Pancreas (tissue), 10 donors: ENCODE measurements around the gene ZBTB1. TPM values are rescaled to one million over a fixed set of nuclear protein-coding genes. Genes with fewer than 3 reads are reported as not detected.

Source experiments
- ATAC-seq, 4 donors: fragments of 200-7000 bp; cut with Tn5 transposase; one replicate each; pipeline versions ENCODE4 v1.8.0 to v1.9.1; 2020; ENCODE audit warnings: mild to moderate bottlenecking in 4 of 4, moderate library complexity in 4 of 4
- DNase-seq, 6 donors: peaks; one replicate each; pipeline ENCODE4 v3.0.0-alpha.2; 2020
- FAIRE-seq: peaks from 2 replicates; lab custom pipeline; 2012; peaks lifted over from hg19 to GRCh38; lab: Jason Lieb, UNC
- H3K27ac ChIP-seq, 4 donors: fragments of 200-600 bp; sonication (generic); 1 replicate in 3 of 4; 2 replicates in 1 of 4; pipeline versions ENCODE4 v1.5.0 to v1.8.0; 2020
- H3K27me3 ChIP-seq, 4 donors: fragments of 200-600 bp; one replicate each; pipeline ENCODE4 v1.8.0; 2021
- H3K36me3 ChIP-seq, 3 donors: fragments of 200-600 bp; sonication (generic) in 1 of 3; one replicate each; pipeline versions ENCODE4 v1.5.0 to v1.8.0; 2020 to 2021
- H3K4me1 ChIP-seq, 3 donors: fragments of 200-600 bp; one replicate each; pipeline ENCODE4 v1.8.0; 2021
- H3K4me3 ChIP-seq, 4 donors: fragments of 200-600 bp; sonication (generic) in 2 of 4; one replicate each; pipeline versions ENCODE4 v1.5.0 to v1.8.0; 2020 to 2021
- H3K9me3 ChIP-seq, 4 donors: fragments of 200-600 bp; one replicate each; pipeline ENCODE4 v1.8.0; 2021
- WGBS, 2 donors: extraction: QIAGEN DNeasy Blood & Tissue Kit; methylation state at CpG; one replicate each; pipeline ENCODE4 v1.1.7; 2013; 5-methylcytosine and 5-hydroxymethylcytosine counted together
- intact Hi-C, 3 donors: fragments of 100-400 bp; cut with DNase I; formaldehyde crosslinking; loops; one replicate each; pipeline versions ENCODE4 v1.11.1 to v1.14.2; 2022
- polyA plus RNA-seq, 2 donors: library from polyadenylated mRNA; stranded (reverse); fragments of 200-250 nt; gene quantifications; one replicate each; pipeline ENCODE4 v1.2.3, GENCODE V29; 2013
- total RNA-seq, 6 donors: library from RNA; stranded (reverse); fragmentation: NEBNext Ultra II Directional in 4 of 6; extraction: Animal tissue kit (Norgen Biotek cat#: 25700) in 4 of 6; gene quantifications; one replicate each; pipeline versions ENCODE4 v1.2.1 to v1.2.4, GENCODE V29; 2021 to 2023
- TF ChIP-seq, protein P1 (sequence below), 4 donors: fragments of 200-600 bp; sonication (generic) in 3 of 4; IDR thresholded peaks; one replicate each; pipeline versions ENCODE4 v1.5.0 to v1.8.0; 2021; ENCODE audit warnings: antibody characterized with exemption in 4 of 4
- donor health status: healthy with polysubstance abuse.
- donor health status: DM: no; HTN: no; CAD: no; lungs with moderate emphysema.
- donor health status: DM: no; HTN: no; CAD: no.
- donor health status: control.
- donor health status: control.
- donor health status: Bipolar disorder and iron deficiency.
- donor health status: DM: yes; HTN: yes; CAD: no.
- donor health status: DM: no; HTN: no; CAD: no.
- donor health status: DM: no; HTN: no; CAD: no.
- donor health status: DM: yes; HTN: yes; CAD: no.

Gene ZBTB1
- total and polyA plus RNA-seq, 8 donors: 8.7 to 24.3 (median 11.9) TPM

DNA sequence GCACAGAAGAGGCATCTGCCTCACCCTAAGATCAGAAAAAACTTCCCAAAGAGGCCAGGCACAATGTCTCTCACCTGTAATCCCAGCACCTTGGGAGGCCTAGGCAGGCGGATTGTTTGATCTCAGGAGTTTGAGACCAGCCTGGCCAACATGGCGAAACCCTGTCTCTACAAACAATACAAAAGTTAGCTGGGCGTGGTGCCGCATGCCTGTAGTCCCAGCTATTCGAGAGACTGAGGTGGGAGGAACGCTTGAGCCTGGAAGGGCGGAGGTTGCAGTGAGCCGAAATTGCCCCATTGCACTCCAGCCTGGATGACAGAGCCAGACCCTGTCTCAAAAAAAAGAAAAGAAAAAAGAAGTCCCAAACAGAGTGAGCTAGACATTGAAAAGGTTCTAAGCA is 4.5 kb downstream of the ZBTB1 start:
- Histone ChIP-seq H3K4me3 (no peak overlapping the region), H3K9me3 (no peaks in the 10 kb centered on the region), H3K4me1 (peaks cover 3 to 42% (median 13%) of the 10 kb centered on the region in 3 donors), H3K27me3 (no peaks in the 10 kb centered on the region), H3K27ac (no peak overlapping the region), H3K36me3 (no peaks in the 10 kb centered on the region)
- TF ChIP-seq, protein P1, sequence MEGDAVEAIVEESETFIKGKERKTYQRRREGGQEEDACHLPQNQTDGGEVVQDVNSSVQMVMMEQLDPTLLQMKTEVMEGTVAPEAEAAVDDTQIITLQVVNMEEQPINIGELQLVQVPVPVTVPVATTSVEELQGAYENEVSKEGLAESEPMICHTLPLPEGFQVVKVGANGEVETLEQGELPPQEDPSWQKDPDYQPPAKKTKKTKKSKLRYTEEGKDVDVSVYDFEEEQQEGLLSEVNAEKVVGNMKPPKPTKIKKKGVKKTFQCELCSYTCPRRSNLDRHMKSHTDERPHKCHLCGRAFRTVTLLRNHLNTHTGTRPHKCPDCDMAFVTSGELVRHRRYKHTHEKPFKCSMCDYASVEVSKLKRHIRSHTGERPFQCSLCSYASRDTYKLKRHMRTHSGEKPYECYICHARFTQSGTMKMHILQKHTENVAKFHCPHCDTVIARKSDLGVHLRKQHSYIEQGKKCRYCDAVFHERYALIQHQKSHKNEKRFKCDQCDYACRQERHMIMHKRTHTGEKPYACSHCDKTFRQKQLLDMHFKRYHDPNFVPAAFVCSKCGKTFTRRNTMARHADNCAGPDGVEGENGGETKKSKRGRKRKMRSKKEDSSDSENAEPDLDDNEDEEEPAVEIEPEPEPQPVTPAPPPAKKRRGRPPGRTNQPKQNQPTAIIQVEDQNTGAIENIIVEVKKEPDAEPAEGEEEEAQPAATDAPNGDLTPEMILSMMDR (IDR thresholded peaks at IDR 0.05): no peak
- DNase-seq (no peak), FAIRE-seq (no peak), ATAC-seq (no peak)
- intact Hi-C loops: no loop called here
- WGBS, 2 donors: 91 to 92% methylated on average over 8 of the region's 8 CpGs

DNA sequence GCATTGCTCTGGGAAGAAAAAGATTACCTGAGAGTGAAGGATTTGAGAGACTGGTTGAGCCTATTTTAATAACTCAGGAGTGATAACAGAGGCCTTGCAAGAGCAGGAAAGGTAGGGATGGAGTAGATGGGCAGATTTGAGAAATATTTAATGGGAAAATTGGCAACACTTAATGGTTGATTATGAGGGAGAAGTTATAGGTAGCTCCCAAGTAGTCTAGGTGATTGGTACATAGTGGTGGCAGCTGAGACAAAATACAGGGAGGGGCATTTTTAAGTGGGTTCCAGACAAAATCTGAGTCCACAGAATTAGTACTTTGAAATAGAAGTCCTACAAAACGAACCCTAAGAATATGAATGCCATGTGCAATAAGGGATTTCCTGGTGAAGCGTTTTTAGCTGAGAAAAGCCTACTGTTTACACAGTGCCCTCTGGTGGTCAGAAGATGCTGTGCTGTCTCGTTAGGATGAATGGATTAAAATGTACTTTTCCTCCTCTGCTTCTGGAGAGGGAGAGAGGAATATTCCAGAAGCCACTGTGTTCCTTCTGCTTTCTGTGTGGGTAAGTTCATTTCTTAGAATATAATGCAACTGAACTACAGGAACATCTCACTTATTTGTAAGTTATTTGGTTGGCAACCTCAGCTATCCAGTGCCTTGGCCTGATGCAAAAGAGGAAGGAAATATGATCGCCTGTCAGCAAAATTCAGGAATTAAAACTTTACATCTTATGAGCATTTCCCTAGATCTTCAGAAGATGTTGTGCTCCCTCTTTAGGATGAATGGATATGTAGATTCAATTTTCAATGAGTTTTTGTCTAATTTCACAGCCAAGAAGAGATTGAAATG is 6.5 kb downstream of the ZBTB1 start:
- peak overlapping the region in 2 of 4 donors; percentile 23 to 29 for H3K27ac ChIP-seq
- FAIRE-seq (no peak), DNase-seq (peak in 4 of 6 donors; percentile 34 to 70 (median 48)), ATAC-seq (peak; percentile 65 to 91 (median 86))
- intact Hi-C loops: no loop called here
- H3K36me3 ChIP-seq: no peaks in the 10 kb centered on the region
- no peaks in the 10 kb centered on the region for H3K27me3 ChIP-seq
- no peaks in the 10 kb centered on the region for H3K9me3 ChIP-seq
- peaks cover 3 to 40% (median 13%) of the 10 kb centered on the region in 3 donors for H3K4me1 ChIP-seq
- TF ChIP-seq, protein P1 (IDR thresholded peaks at IDR 0.05): peak; percentile 87 to 91 (median 89)
- 22% methylated on average over 4 of the region's 4 CpGs for WGBS, 2 donors
- no peak overlapping the region for H3K4me3 ChIP-seq

DNA sequence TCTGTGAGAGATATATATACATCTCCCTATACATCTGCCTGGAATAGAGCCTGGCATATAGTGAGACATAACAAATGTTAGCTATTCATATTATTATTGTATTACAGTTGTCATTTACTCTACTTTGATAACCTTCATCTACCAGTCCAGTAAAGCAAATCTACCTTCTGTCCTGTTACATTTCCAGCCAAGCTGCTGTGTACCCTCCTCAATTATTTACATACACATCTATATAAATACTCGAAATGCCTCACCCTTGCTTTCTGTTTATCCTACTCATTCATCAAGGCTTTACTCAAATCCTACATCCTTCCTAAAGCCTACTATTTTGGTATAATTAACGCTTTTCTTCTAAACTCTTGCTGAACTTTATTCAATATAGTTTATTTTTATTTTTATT is 8.7 kb downstream of the ZBTB1 start:
- 85% methylated on average over 2 of the region's 2 CpGs for WGBS, 2 donors
- DNase-seq (no peak), ATAC-seq (no peak), FAIRE-seq (no peak)
- TF ChIP-seq, protein P1 (IDR thresholded peaks at IDR 0.05): no peak
- Histone ChIP-seq H3K4me3 (no peak overlapping the region), H3K9me3 (no peaks in the 10 kb centered on the region), H3K36me3 (no peaks in the 10 kb centered on the region), H3K27me3 (no peaks in the 10 kb centered on the region), H3K4me1 (peaks cover 0 to 19% (median 11%) of the 10 kb centered on the region in 3 donors), H3K27ac (no peak overlapping the region)
- intact Hi-C loops: no loop called here

DNA sequence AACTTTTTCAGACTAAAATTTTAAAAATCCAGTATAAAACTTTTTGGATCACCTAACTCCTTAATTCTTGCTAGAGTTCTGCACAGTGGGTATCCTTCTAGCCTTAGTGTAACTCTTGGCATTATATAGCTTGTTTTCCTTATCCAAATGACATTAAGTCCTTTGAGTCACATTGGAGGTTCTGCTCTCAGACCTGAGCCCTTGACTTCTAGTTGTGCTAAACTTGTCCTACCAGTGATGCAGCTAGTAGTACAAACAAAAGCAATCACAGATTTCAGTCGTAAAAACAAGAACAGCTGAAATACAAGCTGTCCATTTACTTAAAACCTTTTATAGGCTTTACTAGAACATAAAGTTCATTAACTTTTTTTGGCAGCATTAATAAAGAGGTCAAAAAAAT is 10.5 kb downstream of the ZBTB1 start:
- intact Hi-C loops: no loop called here
- FAIRE-seq: no peak
- no peaks in the 10 kb centered on the region for H3K36me3 ChIP-seq

More for the DNA sequence above, 10.5 kb downstream of the ZBTB1 start:
- ATAC-seq: peak in 1 of 4 donors; percentile 29
- DNase-seq: no peak
- 6 to 9% methylated on average over 1 of the region's 1 CpG for WGBS, 2 donors
- Histone ChIP-seq H3K9me3 (no peaks in the 10 kb centered on the region), H3K4me3 (no peak overlapping the region), H3K27ac (no peak overlapping the region), H3K27me3 (no peaks in the 10 kb centered on the region), H3K4me1 (peaks cover 0 to 18% (median 9%) of the 10 kb centered on the region in 3 donors)
- TF ChIP-seq, protein P1 (IDR thresholded peaks at IDR 0.05): no peak
